ENCODE data around the gene ATP6V1F.

The ATP6V1F gene

GRCh38 chr7:128840326-128841170, 22.1 kb upstream of the ATP6V1F start:
- TF ChIP-seq, protein P1, sequence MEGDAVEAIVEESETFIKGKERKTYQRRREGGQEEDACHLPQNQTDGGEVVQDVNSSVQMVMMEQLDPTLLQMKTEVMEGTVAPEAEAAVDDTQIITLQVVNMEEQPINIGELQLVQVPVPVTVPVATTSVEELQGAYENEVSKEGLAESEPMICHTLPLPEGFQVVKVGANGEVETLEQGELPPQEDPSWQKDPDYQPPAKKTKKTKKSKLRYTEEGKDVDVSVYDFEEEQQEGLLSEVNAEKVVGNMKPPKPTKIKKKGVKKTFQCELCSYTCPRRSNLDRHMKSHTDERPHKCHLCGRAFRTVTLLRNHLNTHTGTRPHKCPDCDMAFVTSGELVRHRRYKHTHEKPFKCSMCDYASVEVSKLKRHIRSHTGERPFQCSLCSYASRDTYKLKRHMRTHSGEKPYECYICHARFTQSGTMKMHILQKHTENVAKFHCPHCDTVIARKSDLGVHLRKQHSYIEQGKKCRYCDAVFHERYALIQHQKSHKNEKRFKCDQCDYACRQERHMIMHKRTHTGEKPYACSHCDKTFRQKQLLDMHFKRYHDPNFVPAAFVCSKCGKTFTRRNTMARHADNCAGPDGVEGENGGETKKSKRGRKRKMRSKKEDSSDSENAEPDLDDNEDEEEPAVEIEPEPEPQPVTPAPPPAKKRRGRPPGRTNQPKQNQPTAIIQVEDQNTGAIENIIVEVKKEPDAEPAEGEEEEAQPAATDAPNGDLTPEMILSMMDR (IDR thresholded peaks at IDR 0.05) = no peak
- intact Hi-C loops (cut with DNase I; ENCODE audit: low total_unique reads) = no loop called here
- Histone ChIP-seq H3K9me3 (no peaks in the 10 kb centered on the region), H3K27me3 (no peaks in the 10 kb centered on the region), H3K36me3 (peaks cover 38 to 85% (median 84%) of the 10 kb centered on the region in 3 donors), H3K27ac (no peak overlapping the region), H3K4me3 (no peak overlapping the region), H3K4me1 (peaks cover 0 to 12% (median 10%) of the 10 kb centered on the region in 4 donors)
- DNase-seq = no peak

DNA sequence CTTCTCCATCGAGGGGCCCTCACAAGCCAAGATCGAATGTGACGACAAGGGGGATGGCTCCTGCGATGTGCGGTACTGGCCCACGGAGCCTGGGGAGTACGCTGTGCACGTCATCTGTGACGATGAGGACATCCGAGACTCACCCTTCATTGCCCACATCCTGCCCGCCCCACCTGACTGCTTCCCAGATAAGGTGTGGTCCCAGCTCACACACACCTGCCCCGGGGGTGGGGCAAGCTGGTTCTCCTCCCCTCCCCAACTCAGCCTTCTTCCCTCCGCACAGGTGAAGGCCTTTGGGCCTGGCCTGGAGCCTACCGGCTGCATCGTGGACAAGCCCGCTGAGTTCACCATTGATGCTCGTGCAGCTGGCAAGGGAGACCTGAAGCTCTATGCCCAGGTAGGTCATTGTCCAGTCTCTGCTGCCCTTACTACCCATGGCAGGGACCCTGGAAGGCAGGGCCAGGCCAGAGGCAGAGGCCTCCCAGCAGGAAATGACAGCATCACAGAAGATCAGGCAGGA, 21.4 kb upstream of the ATP6V1F start:
- no peaks in the 10 kb centered on the region for H3K9me3 ChIP-seq
- H3K36me3 ChIP-seq = peaks cover 38 to 91% (median 90%) of the 10 kb centered on the region in 3 donors
- peak overlapping the region in 1 of 2 donors; percentile 47 for H3K27ac ChIP-seq
- DNase-seq = no peak
- no peaks in the 10 kb centered on the region for H3K27me3 ChIP-seq
- peaks cover 0 to 5% (median 5%) of the 10 kb centered on the region in 4 donors for H3K4me1 ChIP-seq
- TF ChIP-seq, protein P1 (IDR thresholded peaks at IDR 0.05) = no peak
- intact Hi-C loops (cut with DNase I; ENCODE audit: low total_unique reads) = no loop called here
- H3K4me3 ChIP-seq = no peak overlapping the region

GRCh38 chr7:128841921-128842673, 20.6 kb upstream of the ATP6V1F start:
- intact Hi-C loops (cut with DNase I; ENCODE audit: low total_unique reads) = no loop called here
- Histone ChIP-seq H3K27me3 (no peaks in the 10 kb centered on the region), H3K4me1 (peaks cover 0 to 4% (median 0%) of the 10 kb centered on the region in 4 donors), H3K27ac (peak overlapping the region in 1 of 2 donors; percentile 47), H3K9me3 (no peaks in the 10 kb centered on the region), H3K4me3 (no peak overlapping the region), H3K36me3 (peaks cover 38 to 94% (median 94%) of the 10 kb centered on the region in 3 donors)
- no peak for DNase-seq
- TF ChIP-seq, protein P1 (IDR thresholded peaks at IDR 0.05) = peak; percentile 39 to 74

- H3K9me3 ChIP-seq = no peaks in the 10 kb centered on the region
- no peaks in the 10 kb centered on the region for H3K27me3 ChIP-seq
- peaks cover 0 to 4% (median 0%) of the 10 kb centered on the region in 4 donors for H3K4me1 ChIP-seq
- intact Hi-C loops (cut with DNase I; ENCODE audit: low total_unique reads) = no loop called here
- no peak for DNase-seq
- peaks cover 32 to 94% (median 92%) of the 10 kb centered on the region in 3 donors for H3K36me3 ChIP-seq
- H3K4me3 ChIP-seq = no peak overlapping the region
- TF ChIP-seq, protein P1 (IDR thresholded peaks at IDR 0.05) = no peak
- peak overlapping the region in 1 of 2 donors; percentile 47 for H3K27ac ChIP-seq
Observed at GRCh38 chr7:128842674-128843641, 19.7 kb upstream of the ATP6V1F start.
